Uterus (tissue), 4 donors: ENCODE measurements around the gene SLX4IP. TPM values are rescaled to one million over a fixed set of nuclear protein-coding genes. Genes with fewer than 3 reads are reported as not detected.
A peak's percentile ranks its signal among the peaks of the same experiment; 100 is the strongest.

Experiments used
- DNase-seq, 2 donors: peaks; one replicate each; pipeline ENCODE4 v3.0.0-alpha.2; 2019 to 2020
- H3K27ac ChIP-seq, 2 donors: fragments of 200-600 bp; sonication (generic); 1 replicate in 1 of 2; 2 replicates in 1 of 2; pipeline ENCODE4 v1.5.1; 2016 to 2018
- H3K27me3 ChIP-seq, 2 donors: fragments of 200-600 bp; sonication (generic); one replicate each; pipeline ENCODE4 v1.5.1; 2018 to 2019; ENCODE audit warnings: control low read depth in 1 of 2
- H3K36me3 ChIP-seq, 2 donors: fragments of 200-600 bp; sonication (generic); one replicate each; pipeline ENCODE4 v1.5.1; 2019; ENCODE audit warnings: control low read depth in 1 of 2
- H3K4me1 ChIP-seq, 2 donors: fragments of 200-600 bp; sonication (generic); one replicate each; pipeline ENCODE4 v1.5.1; 2018 to 2019; ENCODE audit warnings: control low read depth in 1 of 2
- H3K4me3 ChIP-seq, 2 donors: fragments of 200-600 bp; sonication (generic); 1 replicate in 1 of 2; 2 replicates in 1 of 2; pipeline ENCODE4 v1.5.1; 2018 to 2019; ENCODE audit warnings: mild to moderate bottlenecking in 1 of 2
- H3K9me3 ChIP-seq, 2 donors: fragments of 200-600 bp; sonication (generic); one replicate each; pipeline ENCODE4 v1.5.1; 2019; ENCODE audit warnings: control low read depth in 1 of 2
- POLR2A ChIP-seq, 2 donors: fragments of 450-650 bp; IDR thresholded peaks; one replicate each; pipeline ENCODE4 v1.6.1; 2016; ENCODE audit warnings: antibody characterized with exemption in 2 of 2, mild to moderate bottlenecking in 1 of 2, moderate library complexity in 1 of 2
- intact Hi-C: fragments of 100-400 bp; cut with DNase I; formaldehyde crosslinking; loops from one replicate; pipeline ENCODE4 v1.15.1; 2023; ENCODE audit warnings: low total_unique reads
- total RNA-seq, 4 donors: library from RNA; depleted of rRNA in 3 of 4; stranded (reverse); fragments of >200 nt in 3 of 4; gene quantifications; one replicate each; pipeline versions ENCODE4 v1.1.0 to v1.2.4, GENCODE V29; 2014 to 2023
- TF ChIP-seq, protein P1 (sequence below), 4 experiments: fragments of 200-600 bp in 2 of 4; fragments of 450-650 bp in 2 of 4; sonication (generic) in 2 of 4; IDR thresholded peaks; one replicate each; pipeline ENCODE4 v1.5.1; 2016 to 2019; ENCODE audit warnings: antibody characterized with exemption in 4 of 4, mild to moderate bottlenecking in 2 of 4, moderate library complexity in 1 of 4
- donor health status: DM: yes; HTN: yes; CAD: no.

Gene SLX4IP
- 1 to 10 TPM in 3 of 4 donors, under 1 TPM in 1; 0.51 to 7.1 (median 2.0) TPM for total RNA-seq

DNA sequence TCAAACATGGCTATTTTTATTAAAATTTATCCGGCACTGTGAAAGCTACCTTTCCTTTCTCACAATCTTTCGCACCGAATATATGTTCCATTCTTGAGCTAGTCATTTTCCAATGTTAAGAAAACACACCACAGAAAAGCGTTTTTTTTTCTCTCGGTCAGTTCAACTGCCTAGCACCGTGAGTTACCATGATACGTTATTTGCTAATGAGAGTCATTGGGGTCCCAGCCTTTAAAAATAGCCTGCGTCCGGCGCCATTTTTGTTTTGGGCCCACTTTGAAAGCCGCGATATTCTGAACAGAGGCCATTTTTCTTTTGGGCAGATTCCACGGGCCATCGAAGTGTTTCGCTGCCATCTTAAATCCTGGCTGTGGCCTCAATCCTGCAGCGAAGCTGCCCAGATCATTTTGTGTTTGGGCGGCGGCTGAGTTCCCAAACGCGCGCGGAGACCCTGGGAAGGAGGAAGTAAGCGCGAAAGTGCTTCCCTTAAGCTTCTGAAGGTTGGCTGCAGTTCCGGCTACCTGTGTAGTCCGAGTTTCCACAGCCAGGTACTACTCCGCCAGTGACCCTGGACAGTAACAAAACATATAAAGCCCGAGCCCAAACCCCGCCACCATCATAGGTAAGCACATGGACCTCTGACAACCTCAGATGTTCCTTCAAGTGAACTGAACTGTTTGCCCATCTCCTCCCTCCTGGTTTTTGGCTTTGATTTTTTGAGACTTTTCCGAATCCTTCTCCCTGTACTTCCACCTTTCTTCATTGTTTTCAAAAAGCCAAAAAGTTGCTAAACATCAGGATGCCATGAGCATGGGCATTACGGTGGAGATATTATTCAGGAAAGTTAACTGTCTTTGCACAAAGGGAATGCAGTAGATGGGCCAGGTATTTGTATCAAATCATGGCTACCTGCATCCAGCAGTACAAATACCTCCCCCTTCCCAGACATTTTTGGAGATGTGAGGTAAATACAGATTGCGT lies at the start of gene SLX4IP:
Gene SLX4IP, plus strand, starts transcription at position 474 of the 981 bp plus-strand sequence. CDS start 22,900 bp downstream, outside the sequence.
- intact Hi-C loops = loop anchor here (10.0 kb wide), 1 partner anchor 240 kb away; the partner anchor contains the start of gene JAG1
- TF ChIP-seq POLR2A (IDR thresholded peaks at IDR 0.05) = no peak
- TF ChIP-seq, protein P1, sequence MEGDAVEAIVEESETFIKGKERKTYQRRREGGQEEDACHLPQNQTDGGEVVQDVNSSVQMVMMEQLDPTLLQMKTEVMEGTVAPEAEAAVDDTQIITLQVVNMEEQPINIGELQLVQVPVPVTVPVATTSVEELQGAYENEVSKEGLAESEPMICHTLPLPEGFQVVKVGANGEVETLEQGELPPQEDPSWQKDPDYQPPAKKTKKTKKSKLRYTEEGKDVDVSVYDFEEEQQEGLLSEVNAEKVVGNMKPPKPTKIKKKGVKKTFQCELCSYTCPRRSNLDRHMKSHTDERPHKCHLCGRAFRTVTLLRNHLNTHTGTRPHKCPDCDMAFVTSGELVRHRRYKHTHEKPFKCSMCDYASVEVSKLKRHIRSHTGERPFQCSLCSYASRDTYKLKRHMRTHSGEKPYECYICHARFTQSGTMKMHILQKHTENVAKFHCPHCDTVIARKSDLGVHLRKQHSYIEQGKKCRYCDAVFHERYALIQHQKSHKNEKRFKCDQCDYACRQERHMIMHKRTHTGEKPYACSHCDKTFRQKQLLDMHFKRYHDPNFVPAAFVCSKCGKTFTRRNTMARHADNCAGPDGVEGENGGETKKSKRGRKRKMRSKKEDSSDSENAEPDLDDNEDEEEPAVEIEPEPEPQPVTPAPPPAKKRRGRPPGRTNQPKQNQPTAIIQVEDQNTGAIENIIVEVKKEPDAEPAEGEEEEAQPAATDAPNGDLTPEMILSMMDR (IDR thresholded peaks at IDR 0.05) = no peak
- peak within 1 kb of the TSS; percentile 85 to 98 for H3K27ac ChIP-seq

DNA sequence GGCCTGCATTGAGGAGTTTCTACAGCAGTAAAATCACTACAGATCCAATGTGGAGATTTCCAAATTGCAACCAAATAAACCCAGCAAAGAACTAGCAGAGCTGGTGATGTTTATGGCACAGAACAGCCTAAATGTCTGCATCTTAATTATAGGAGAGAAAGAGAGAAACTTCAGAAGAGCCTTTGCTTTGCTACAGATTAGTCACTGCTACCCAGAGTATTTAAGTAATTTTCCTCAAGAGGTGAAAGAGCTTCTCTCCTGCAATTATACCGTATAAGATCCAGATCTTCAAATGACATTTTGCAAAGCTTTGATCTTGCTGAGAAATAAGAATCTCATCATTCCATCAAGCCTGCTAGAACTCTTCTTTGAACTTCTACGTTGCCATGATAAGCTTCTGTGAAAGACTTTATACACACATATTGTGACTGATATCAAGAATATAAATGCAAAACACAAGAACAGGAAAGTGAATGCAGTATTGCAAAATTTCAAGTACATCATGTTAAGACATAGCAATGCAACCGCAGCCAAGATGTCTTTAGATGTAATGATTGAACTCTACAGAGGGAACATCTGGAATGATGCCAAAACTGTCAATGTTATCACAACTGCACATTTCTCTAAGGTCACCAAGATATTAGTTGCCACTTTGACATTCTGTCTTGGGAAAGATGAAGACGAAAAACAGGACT lies 49.1 kb upstream of the SLX4IP start:
- Histone ChIP-seq H3K27ac (no peak overlapping the region), H3K27me3 (no peaks in the 10 kb centered on the region), H3K4me1 (no peaks in the 10 kb centered on the region), H3K36me3 (no peaks in the 10 kb centered on the region), H3K9me3 (no peaks in the 10 kb centered on the region), H3K4me3 (no peak overlapping the region)
- intact Hi-C loops = no loop called here
- TF ChIP-seq, protein P1 (IDR thresholded peaks at IDR 0.05) = no peak
- TF ChIP-seq POLR2A (IDR thresholded peaks at IDR 0.05) = no peak
- DNase-seq = no peak

More for the DNA sequence above, at the start of gene SLX4IP:
- no peaks in the 10 kb centered on the region for H3K36me3 ChIP-seq
- H3K4me1 ChIP-seq = no peaks in the 10 kb centered on the region
- no peaks in the 10 kb centered on the region for H3K27me3 ChIP-seq
- H3K9me3 ChIP-seq = no peaks in the 10 kb centered on the region
- H3K4me3 ChIP-seq = peak within 1 kb of the TSS; percentile 86 to 99
- peak; percentile 93 to 95 for DNase-seq

DNA sequence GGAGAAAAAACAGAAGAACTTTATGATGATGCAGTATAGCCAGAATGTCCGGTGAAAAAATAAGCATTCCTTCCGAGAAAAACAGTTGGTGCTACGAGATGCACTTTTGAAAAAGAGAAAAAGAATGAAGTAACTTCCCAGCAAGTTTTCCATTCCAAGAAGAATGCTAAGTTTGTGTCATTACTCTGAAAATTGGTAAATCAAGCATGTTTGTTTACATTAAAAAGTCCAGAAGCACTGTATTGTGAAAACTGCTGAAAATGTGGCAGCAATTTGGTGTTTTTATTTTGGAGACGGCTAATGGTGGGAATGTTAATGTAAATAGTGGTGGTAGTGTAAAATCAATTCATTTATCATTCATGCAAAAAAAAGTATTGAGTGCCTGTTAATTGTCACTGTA lies 47.4 kb upstream of the SLX4IP start:
- Histone ChIP-seq H3K9me3 (no peaks in the 10 kb centered on the region), H3K4me3 (no peak overlapping the region), H3K4me1 (no peaks in the 10 kb centered on the region), H3K27ac (no peak overlapping the region), H3K27me3 (no peaks in the 10 kb centered on the region), H3K36me3 (no peaks in the 10 kb centered on the region)
- DNase-seq = no peak
- TF ChIP-seq, protein P1 (IDR thresholded peaks at IDR 0.05) = no peak
- TF ChIP-seq POLR2A (IDR thresholded peaks at IDR 0.05) = no peak
- intact Hi-C loops = no loop called here

DNA sequence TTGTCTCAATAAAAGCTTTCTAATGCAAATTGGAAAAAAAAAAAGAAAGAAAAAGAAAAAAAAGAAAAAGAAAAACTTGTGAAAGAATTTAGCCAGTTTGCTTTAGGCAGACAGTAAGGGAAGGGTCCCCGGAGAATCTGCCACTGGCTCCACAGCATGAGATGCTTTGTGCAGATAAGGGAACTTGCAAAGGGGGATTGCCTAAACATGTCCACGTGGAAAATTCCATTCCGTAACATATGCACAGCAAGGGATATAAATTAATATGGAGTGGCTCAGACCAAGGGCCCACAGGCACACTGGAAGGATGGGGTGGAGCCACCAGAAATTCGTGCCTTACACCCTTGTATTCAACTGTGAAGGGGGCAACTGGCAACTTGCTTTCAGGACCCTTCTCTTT lies 46.5 kb upstream of the SLX4IP start:
- intact Hi-C loops = no loop called here

More for the DNA sequence above, 46.5 kb upstream of the SLX4IP start:
- Histone ChIP-seq H3K9me3 (no peaks in the 10 kb centered on the region), H3K36me3 (no peaks in the 10 kb centered on the region), H3K27me3 (no peaks in the 10 kb centered on the region), H3K4me3 (no peak overlapping the region), H3K4me1 (no peaks in the 10 kb centered on the region), H3K27ac (no peak overlapping the region)
- no peak for TF ChIP-seq POLR2A (IDR thresholded peaks at IDR 0.05)
- TF ChIP-seq, protein P1 (IDR thresholded peaks at IDR 0.05) = no peak
- DNase-seq = no peak
